Fibroblast of lung (primary cell): ENCODE results near the gene NLGN1. TPM values are rescaled to one million over a fixed set of nuclear protein-coding genes. Genes with fewer than 3 reads are reported as not detected.

Source experiments
- DNase-seq, 2 donors: peaks; one replicate each; pipeline versions ENCODE4 v3.0.0 to v3.0.0-alpha.2; 2010; ENCODE audit warnings: low read depth in 2 of 2
- H2AFZ ChIP-seq: 2 replicates; pipeline ENCODE4 v1.5.1; 2012; ENCODE audit warnings: low read length, control low read depth, inconsistent platforms
- H3K27ac ChIP-seq: 2 replicates; pipeline ENCODE4 v1.5.1; 2011; ENCODE audit warnings: low read length, control low read depth; ENCODE audit not compliant: insufficient read depth
- H3K27me3 ChIP-seq: 2 replicates; pipeline ENCODE4 v1.5.1; 2011; ENCODE audit warnings: mild to moderate bottlenecking, low read length; ENCODE audit not compliant: control insufficient read depth, insufficient read depth
- H3K36me3 ChIP-seq: 2 replicates; pipeline ENCODE4 v1.5.1; 2011; ENCODE audit warnings: low read length; ENCODE audit not compliant: control insufficient read depth, insufficient read depth
- H3K4me1 ChIP-seq: 2 replicates; pipeline ENCODE4 v1.5.1; 2011; ENCODE audit warnings: low read length; ENCODE audit not compliant: control insufficient read depth, insufficient read depth; ENCODE audit errors: extremely low read depth
- H3K4me2 ChIP-seq: 2 replicates; pipeline ENCODE4 v1.5.1; 2011; ENCODE audit warnings: low read length, control low read depth; ENCODE audit not compliant: insufficient read depth; ENCODE audit errors: extremely low read depth
- H3K4me3 ChIP-seq, 4 experiments: fragments of 200-600 bp in 1 of 4; sonication (generic) in 1 of 4; replicated peaks in 1 of 4; 2 replicates each; pipeline ENCODE4 v1.5.1; 2011 to 2016; ENCODE audit warnings: low read length in 4 of 4, low read depth in 3 of 4, mild to moderate bottlenecking in 3 of 4, control low read depth in 2 of 4, inconsistent platforms in 1 of 4, mixed read lengths in 1 of 4; ENCODE audit not compliant: insufficient read depth in 1 of 4; ENCODE audit errors: control extremely low read depth in 1 of 4
- H3K79me2 ChIP-seq: 2 replicates; pipeline ENCODE4 v1.5.1; 2012; ENCODE audit warnings: mild to moderate bottlenecking, low read length, inconsistent platforms; ENCODE audit not compliant: control insufficient read depth, insufficient read depth
- H3K9ac ChIP-seq: 2 replicates; pipeline ENCODE4 v1.5.1; 2011; ENCODE audit warnings: mild to moderate bottlenecking, low read length, control low read depth; ENCODE audit not compliant: insufficient read depth
- H3K9me3 ChIP-seq: 2 replicates; pipeline ENCODE4 v1.5.1; 2012; ENCODE audit warnings: low read depth, low read length; ENCODE audit not compliant: control insufficient read depth, insufficient read depth
- H4K20me1 ChIP-seq: 2 replicates; pipeline ENCODE4 v1.5.1; 2011; ENCODE audit warnings: low read length; ENCODE audit not compliant: control insufficient read depth, insufficient read depth; ENCODE audit errors: extremely low read depth
- CTCF ChIP-seq, 2 donors: IDR thresholded peaks in 1 of 2; conservative IDR thresholded peaks in 1 of 2; 1 replicate in 1 of 2; 2 replicates in 1 of 2; pipeline ENCODE4 v1.5.1; 2011 to 2012; ENCODE audit warnings: low read length in 2 of 2, control low read depth in 1 of 2, inconsistent platforms in 1 of 2, low read depth in 1 of 2, mild to moderate bottlenecking in 1 of 2
- EZH2 ChIP-seq: IDR thresholded peaks from 2 replicates; pipeline ENCODE4 v1.5.1; 2012; ENCODE audit warnings: low read length, control low read depth, mild to moderate bottlenecking; ENCODE audit errors: missing control alignments
- polyA plus RNA-seq, 2 donors: library from polyadenylated mRNA; depleted of rRNA in 1 of 2; stranded (reverse) in 1 of 2; unstranded in 1 of 2; fragments of >200 nt; gene quantifications; 2 replicates each; pipeline ENCODE4 v1.2.1, GENCODE V29; 2011 to 2012; ENCODE audit warnings: missing spikeins in 1 of 2
- total RNA-seq: library from RNA; depleted of rRNA; stranded (reverse); fragments of >200 nt; gene quantifications from 2 replicates; pipeline ENCODE4 v1.2.1, GENCODE V29; 2014

The NLGN1 gene
- total and polyA plus RNA-seq, 2 donors (not counting 1 experiment from before 2014, with no cell fraction given) = 0.61 to 2.1 TPM

- H3K9ac ChIP-seq = no peak overlapping the region
- H4K20me1 ChIP-seq = no peaks in the 10 kb centered on the region
- H3K79me2 ChIP-seq = no peaks in the 10 kb centered on the region
- no peak overlapping the region for H3K4me2 ChIP-seq
- DNase-seq = no peak
- no peaks in the 10 kb centered on the region for H3K4me1 ChIP-seq
- H3K27me3 ChIP-seq = no peaks in the 10 kb centered on the region
- H3K36me3 ChIP-seq = no peaks in the 10 kb centered on the region
- no peak overlapping the region for H3K4me3 ChIP-seq
- H3K27ac ChIP-seq = no peak overlapping the region
- H2AFZ ChIP-seq = no peak overlapping the region
- H3K9me3 ChIP-seq = no peaks in the 10 kb centered on the region
- TF ChIP-seq EZH2 (no peak), CTCF (conservative IDR thresholded peaks at IDR 0.05 in 1 of 2, IDR thresholded peaks at IDR 0.05 in 1 of 2; ENCODE audit: low read depth in 1 of 2, low read length in 2 of 2) (no peak)
These were observed 913.0 kb downstream of the NLGN1 start for GRCh38 chr3:174310475-174310983.

GRCh38 chr3:174315225-174315624, 917.7 kb downstream of the NLGN1 start:
- Histone ChIP-seq H3K27me3 (no peaks in the 10 kb centered on the region), H4K20me1 (no peaks in the 10 kb centered on the region), H3K4me1 (no peaks in the 10 kb centered on the region), H3K27ac (no peak overlapping the region), H3K79me2 (no peaks in the 10 kb centered on the region), H3K4me3 (no peak overlapping the region), H3K9ac (no peak overlapping the region), H2AFZ (no peak overlapping the region), H3K9me3 (no peaks in the 10 kb centered on the region), H3K4me2 (no peak overlapping the region), H3K36me3 (no peaks in the 10 kb centered on the region)
- TF ChIP-seq CTCF (conservative IDR thresholded peaks at IDR 0.05 in 1 of 2, IDR thresholded peaks at IDR 0.05 in 1 of 2; ENCODE audit: low read depth in 1 of 2, low read length in 2 of 2) (no peak), EZH2 (no peak)
- no peak for DNase-seq

- H3K4me3 ChIP-seq = no peak overlapping the region
- H3K9ac ChIP-seq = no peak overlapping the region
- H3K4me2 ChIP-seq = no peak overlapping the region
- H3K79me2 ChIP-seq = no peaks in the 10 kb centered on the region
- H3K27ac ChIP-seq = no peak overlapping the region
- no peak overlapping the region for H2AFZ ChIP-seq
- no peaks in the 10 kb centered on the region for H3K4me1 ChIP-seq
- no peak for TF ChIP-seq CTCF (conservative IDR thresholded peaks at IDR 0.05 in 1 of 2, IDR thresholded peaks at IDR 0.05 in 1 of 2; ENCODE audit: low read depth in 1 of 2, low read length in 2 of 2)
- no peak for TF ChIP-seq EZH2
- DNase-seq = no peak
- no peaks in the 10 kb centered on the region for H4K20me1 ChIP-seq
- no peaks in the 10 kb centered on the region for H3K27me3 ChIP-seq
- H3K9me3 ChIP-seq = no peaks in the 10 kb centered on the region
- no peaks in the 10 kb centered on the region for H3K36me3 ChIP-seq
These were observed 919.5 kb downstream of the NLGN1 start for GRCh38 chr3:174317005-174317404.
